ENCODE results near the gene ISCU.
A peak's percentile ranks its signal among the peaks of the same experiment; 100 is the strongest.

ISCU gene

DNA sequence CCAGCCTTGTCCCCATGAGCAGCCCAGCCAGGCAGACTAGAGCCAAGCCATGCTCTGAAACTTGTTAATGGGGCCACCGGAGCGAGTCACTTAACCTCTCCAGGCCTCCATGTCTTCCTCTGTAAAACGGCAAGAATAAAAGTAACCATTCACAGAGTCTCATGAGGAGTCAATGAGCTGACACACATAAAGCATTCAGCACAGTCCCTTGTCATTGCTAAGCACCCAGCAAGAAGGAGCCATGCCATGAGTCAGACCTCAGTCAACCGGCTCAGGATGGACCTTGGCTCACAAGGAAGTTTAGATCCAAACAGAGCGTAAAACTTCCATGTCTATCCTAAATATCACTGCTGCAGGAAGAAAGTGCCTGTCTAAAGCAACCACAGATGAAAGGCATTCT lies 36.7 kb upstream of the ISCU start:
- TF ChIP-seq, protein P1, sequence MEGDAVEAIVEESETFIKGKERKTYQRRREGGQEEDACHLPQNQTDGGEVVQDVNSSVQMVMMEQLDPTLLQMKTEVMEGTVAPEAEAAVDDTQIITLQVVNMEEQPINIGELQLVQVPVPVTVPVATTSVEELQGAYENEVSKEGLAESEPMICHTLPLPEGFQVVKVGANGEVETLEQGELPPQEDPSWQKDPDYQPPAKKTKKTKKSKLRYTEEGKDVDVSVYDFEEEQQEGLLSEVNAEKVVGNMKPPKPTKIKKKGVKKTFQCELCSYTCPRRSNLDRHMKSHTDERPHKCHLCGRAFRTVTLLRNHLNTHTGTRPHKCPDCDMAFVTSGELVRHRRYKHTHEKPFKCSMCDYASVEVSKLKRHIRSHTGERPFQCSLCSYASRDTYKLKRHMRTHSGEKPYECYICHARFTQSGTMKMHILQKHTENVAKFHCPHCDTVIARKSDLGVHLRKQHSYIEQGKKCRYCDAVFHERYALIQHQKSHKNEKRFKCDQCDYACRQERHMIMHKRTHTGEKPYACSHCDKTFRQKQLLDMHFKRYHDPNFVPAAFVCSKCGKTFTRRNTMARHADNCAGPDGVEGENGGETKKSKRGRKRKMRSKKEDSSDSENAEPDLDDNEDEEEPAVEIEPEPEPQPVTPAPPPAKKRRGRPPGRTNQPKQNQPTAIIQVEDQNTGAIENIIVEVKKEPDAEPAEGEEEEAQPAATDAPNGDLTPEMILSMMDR (IDR thresholded peaks at IDR 0.05): no peak
- no peak for DNase-seq
- Mint-ChIP-seq H3K27me3 (ENCODE audit: low read depth, poor library complexity) (no peaks in the 10 kb centered on the region), H3K4me3 (no peak overlapping the region), H3K36me3 (ENCODE audit: low read depth) (peaks cover 76% of the 10 kb centered on the region), H3K4me1 (no peaks in the 10 kb centered on the region), H3K9me3 (no peaks in the 10 kb centered on the region), H3K27ac (no peak overlapping the region)

DNA sequence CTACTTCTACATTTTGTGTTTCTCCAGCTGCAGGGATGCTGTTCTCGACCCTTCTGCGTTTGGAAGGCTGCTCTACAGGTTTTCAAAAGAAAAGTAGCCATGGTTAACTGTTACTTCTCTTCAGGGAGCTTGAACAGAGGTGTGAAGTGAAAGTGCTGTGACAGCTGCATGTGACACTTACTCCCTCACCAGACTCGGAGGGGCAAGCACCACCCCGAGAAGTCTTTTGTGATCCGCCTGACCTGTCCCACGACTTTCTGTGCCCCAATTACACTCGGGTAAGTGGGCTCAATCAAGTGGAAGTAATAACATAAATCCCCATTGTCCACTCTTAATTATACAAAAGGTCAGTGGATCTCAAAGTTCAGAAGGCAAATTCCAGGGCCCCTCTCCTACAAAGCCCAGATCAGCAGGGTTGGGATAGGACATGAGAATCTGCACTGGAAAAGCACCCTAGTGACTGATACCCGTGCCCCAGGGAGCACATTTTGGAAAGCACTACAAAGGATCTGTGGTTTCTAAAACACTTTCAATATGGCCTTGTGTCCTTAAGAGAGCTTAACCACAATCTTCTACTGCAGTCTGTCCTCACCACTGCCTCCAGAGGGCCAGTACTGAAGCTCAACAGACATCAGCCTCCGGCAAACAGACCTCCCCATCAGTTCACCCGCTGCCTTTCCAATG lies 35.8 kb upstream of the ISCU start:
- peaks cover 76% of the 10 kb centered on the region for H3K36me3 Mint-ChIP-seq (ENCODE audit: low read depth)
- H3K27me3 Mint-ChIP-seq (ENCODE audit: low read depth, poor library complexity): no peaks in the 10 kb centered on the region
- no peaks in the 10 kb centered on the region for H3K9me3 Mint-ChIP-seq
- TF ChIP-seq, protein P1 (IDR thresholded peaks at IDR 0.05): no peak
- no peak for DNase-seq
- H3K4me1 Mint-ChIP-seq: no peaks in the 10 kb centered on the region
- no peak overlapping the region for H3K4me3 Mint-ChIP-seq
- peak overlapping the region; percentile 48 for H3K27ac Mint-ChIP-seq

- H3K27ac Mint-ChIP-seq: peak overlapping the region; percentile 48
- no peak overlapping the region for H3K4me3 Mint-ChIP-seq
- peaks cover under 1% of the 10 kb centered on the region for H3K4me1 Mint-ChIP-seq
- peaks cover 76% of the 10 kb centered on the region for H3K36me3 Mint-ChIP-seq (ENCODE audit: low read depth)
- DNase-seq: no peak
- TF ChIP-seq, protein P1 (IDR thresholded peaks at IDR 0.05): no peak
- H3K9me3 Mint-ChIP-seq: no peaks in the 10 kb centered on the region
- H3K27me3 Mint-ChIP-seq (ENCODE audit: low read depth, poor library complexity): no peaks in the 10 kb centered on the region
These were observed 35.3 kb upstream of the ISCU start for GRCh38 chr12:108527166-108527496.

DNA sequence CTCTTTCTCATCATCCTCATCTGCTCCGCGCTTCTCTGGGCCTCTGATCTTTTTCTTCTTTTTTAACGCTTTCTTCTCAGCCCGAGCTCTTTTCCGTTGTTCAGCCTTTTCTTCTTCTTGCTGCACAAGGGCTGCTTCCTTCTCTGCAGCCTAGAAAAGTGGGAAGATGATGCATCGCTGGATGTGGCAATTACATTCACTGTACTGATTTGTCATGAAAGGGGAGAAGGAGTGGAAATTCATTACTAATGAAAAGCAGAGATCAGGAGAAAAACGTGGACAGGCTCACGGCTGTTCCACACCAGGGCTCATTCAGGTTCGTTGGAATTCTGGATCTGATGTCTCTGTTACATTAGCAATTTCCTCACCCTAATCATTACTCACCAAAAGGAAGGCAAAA lies 32.2 kb upstream of the ISCU start:
- H3K36me3 Mint-ChIP-seq (ENCODE audit: low read depth): peaks cover 75% of the 10 kb centered on the region
- no peaks in the 10 kb centered on the region for H3K27me3 Mint-ChIP-seq (ENCODE audit: low read depth, poor library complexity)
- H3K27ac Mint-ChIP-seq: no peak overlapping the region
- DNase-seq: no peak
- H3K4me1 Mint-ChIP-seq: peaks cover 7% of the 10 kb centered on the region
- no peak overlapping the region for H3K4me3 Mint-ChIP-seq
- TF ChIP-seq, protein P1 (IDR thresholded peaks at IDR 0.05): no peak
- H3K9me3 Mint-ChIP-seq: no peaks in the 10 kb centered on the region

DNA sequence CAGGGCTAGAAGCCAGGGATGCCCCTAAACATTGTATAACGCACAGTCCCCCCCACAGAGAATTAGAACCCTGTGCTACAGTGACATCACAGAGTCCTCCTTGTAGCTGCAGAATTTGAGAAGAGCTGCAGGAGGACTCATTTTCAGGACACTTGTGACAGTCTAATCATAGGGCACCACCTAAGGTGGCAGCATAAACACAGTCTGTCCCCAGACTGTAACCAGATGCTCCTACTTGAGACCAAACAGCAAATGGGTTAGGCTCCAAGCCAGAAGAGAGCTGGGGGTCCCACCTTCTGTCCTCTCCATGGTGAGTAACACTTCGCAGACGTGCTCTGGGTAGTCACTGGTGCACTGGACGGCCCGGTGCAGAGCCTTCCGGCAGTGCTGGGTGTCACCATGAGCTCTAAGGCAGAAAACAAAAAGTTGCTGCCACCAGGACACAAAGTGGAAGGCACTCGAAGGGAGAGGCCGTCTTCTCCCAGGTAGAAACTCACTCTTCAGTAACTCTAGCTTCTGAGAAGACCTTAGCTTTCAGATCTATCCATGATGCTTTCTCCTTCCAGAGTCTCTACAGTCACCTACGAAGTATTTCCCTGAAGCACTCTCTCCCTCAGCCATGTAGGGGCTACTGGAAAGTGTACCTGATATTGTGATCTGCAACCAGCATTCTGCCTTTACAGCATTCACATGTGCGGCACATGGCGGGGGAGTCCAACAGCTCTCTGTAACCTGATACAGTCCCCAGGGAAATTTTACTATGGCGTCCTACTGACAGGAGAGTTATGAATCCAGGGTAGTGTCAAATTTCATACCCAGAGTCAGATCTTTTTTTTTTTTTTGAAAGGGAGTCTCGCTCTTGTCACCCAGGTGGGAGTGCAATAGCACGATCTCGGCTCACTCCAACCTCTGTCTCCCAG lies 30.2 kb upstream of the ISCU start:
- Mint-ChIP-seq H3K36me3 (ENCODE audit: low read depth) (peaks cover 77% of the 10 kb centered on the region), H3K27me3 (ENCODE audit: low read depth, poor library complexity) (no peaks in the 10 kb centered on the region), H3K4me1 (peaks cover 7% of the 10 kb centered on the region), H3K4me3 (no peak overlapping the region), H3K9me3 (no peaks in the 10 kb centered on the region), H3K27ac (peak overlapping the region; percentile 55)
- TF ChIP-seq, protein P1 (IDR thresholded peaks at IDR 0.05): no peak
- peak; percentile 40 for DNase-seq

Data from nephron progenitor cell (in vitro differentiated cells).